Renal cortical epithelial cell (primary cell): ENCODE measurements around the gene UROC1. TPM values are rescaled to one million over a fixed set of nuclear protein-coding genes. Genes with fewer than 3 reads are reported as not detected.

ENCODE experiments used
- DNase-seq: peaks from one replicate; pipeline ENCODE4 v3.0.0-alpha.2; 2011; ENCODE audit warnings: low read depth
- total RNA-seq: library from RNA; depleted of rRNA; stranded (reverse); fragments of >200 nt; gene quantifications from 2 replicates; pipeline ENCODE4 v1.2.3, GENCODE V29; 2014

The UROC1 gene
- total RNA-seq, 1 donor from 2014 or later = not detected

GRCh38 chr3:126479642-126480041, 37.9 kb downstream of the UROC1 start:
- no peak for DNase-seq

- no peak for DNase-seq
Observed at GRCh38 chr3:126478581-126479310, 38.8 kb downstream of the UROC1 start.

- DNase-seq = no peak
Observed at GRCh38 chr3:126477061-126477380, 40.6 kb downstream of the UROC1 start.

DNA sequence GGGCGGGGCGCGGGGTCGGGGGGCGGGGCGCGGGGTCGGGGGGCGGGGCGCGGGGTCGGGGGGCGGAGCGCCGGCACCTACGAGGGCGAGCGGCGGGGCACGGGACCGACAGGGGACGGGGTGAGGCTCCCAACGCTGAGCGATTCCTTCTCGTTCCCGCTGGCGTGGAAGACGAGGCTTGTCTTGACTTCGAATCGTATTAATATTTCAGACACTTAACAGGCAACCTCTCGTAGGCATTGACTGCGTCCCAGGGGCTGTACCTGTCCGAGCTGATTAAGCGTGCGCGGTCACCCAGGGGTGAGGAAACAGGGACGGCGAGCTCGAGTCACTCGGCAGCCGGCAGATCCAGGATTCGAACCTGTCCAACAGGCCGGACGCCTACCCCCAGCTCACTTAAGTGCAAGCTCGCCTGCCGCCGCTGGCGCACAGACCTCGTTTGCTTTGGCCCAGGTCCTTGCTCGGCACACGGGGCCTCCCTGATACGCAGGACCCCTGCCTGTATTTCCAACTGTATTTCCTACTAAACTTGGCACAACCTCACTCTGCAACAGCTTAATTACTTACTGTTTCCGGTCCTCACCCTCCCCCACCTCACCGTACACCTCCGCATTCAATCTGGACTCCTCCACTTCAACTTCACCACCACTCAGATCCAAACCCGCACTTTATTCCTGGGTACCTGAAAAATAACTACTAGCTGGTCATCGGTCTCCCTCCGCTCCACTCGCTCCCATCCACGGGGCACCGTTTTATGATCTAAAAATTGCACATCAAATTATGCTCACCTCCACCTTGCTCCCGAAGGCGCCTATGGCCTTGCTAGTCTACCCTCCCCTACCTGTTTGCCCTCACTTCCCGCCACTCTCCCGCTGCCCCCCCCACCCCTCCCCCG, 41.2 kb downstream of the UROC1 start:
- DNase-seq = peak; percentile 26

DNA sequence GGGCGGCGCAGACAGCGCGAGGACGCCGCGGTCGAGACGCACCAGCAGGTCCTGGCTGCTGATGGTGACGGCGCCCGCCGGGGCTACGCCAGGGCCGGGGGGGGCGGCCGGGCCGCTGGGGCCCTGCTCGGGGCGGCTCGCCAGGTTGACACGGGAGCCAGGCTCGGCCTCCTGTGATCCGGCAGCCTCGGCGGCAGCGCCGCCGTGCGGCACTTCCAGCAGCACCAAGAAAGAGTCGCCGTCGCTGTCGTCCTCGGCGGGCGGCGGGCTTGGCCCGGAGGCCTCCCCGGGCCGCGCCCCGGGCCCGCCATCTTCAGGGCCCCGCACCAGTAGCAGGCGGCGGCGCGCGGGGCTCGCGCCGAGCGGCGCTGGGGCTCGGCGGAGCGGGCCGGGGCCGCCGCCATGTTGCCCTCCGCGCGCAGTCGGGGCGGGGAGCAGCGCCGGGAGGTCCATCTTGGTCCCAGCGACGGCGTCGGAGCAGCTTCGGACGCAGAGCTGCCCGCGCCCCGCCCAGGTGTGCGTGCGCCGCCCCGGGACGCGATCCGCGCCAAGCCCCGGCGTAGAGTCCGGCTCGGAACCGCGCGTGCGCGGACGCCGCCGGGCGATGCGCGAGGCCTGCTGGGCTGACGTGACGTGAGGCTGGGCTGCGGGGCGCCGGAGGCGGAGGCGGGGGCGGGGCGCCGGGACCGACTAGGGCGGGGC, 42.0 kb downstream of the UROC1 start, which contains the start of gene ZXDC:
Gene ZXDC (minus strand): TSS at position 479 of the 702 bp plus-strand sequence. CDS start 26 bp downstream, at position 453.
- peak; percentile 79 for DNase-seq

DNA sequence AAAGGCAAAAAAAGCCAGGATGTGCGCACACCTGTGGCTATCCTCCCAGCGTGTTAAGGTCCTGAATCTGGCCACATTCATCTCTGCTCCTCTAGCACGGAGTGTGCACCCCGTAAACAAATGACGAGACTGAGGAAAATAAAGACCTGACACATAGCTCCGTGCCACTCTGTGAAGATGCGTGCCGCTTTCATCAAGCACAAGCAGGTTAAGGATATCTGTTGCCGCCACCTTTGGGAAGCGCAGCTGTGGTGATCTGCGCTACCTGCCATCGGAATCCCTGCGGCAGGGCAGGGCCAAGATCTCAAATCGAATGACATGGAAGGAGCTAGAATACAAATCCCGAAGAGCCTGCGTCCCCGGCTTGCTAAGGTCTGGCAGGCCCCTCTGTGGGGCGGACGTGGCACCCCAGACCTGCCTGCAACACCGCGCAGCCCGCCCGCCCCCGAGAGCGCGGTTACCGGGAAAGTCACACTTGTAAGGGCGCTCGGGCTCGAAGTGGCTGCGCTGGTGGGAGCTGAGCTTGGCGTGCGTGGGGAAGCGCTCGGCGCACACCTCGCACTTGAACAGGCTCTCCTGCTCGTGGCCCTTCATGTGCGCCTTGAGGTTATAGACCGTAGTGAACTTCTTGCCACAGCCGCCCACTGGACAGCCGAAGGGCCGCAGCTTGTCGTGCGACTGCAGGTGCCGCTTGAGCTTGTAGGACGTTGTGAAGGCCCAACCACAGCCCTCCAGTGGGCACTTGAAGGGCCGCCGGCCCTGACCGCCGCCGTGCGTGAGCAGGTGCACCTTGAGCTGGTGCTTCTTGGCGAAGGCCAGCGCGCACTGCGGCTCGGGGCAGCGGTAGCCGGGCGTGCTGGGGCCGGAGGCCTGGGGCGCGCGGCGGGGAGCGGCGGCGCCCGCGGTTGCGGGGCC, 42.8 kb downstream of the UROC1 start:
- DNase-seq = peak; percentile 30

- DNase-seq = peak; percentile 20
Observed at GRCh38 chr3:126473292-126474168, 44.0 kb downstream of the UROC1 start.

DNA sequence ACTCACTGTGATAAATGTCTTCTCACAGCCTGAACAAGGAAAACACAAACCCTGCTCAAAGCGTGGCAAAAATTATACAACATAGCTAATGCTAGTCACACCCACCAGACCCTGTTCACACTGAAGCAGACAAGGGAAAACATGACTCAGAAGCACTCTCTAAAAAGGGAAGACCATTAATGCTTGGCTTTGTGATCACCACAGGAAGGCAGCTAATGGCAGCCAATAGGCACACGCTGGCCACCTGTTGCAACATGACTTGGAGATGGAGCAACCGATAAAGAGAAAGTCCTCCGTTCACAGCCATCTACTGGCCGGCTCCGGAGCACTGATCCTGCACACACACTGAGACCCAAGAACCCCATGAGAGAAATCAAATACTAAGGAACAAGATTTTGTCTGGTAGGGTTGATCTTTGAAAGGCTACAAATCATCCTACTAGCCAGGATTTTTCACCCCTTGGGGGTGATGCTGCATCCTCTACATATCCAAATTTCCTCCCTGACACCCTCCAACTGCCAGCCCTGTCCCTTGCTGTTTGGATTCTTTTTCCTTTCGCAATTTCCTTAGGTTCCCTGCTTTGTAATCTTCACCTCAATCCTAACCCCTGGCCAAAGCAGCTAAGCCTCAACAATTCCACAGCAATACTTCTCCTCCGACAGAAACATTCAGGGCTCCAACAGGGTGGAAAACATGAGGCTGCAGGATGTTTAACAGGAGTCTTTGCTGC, 45.1 kb downstream of the UROC1 start:
- peak; percentile 98 for DNase-seq

DNA sequence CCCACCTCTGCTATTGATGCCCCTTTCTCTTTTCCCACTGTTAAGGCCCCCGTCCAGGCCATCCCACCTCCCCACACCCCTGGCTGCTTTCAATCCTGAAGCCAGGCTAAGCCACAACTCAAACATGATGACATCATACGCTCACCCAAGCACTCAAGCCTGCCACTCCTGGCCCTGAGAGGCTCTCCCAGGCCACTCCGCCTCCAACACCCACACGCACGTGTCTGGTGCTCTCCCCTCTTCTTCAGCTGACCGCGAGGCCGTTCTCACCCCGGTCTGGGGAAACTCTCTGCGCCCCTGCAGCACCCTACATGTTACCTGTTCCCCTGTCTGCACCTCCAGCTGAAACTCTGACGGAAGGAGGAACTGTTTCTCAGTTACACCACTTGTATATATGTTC, 48.1 kb downstream of the UROC1 start:
- no peak for DNase-seq

DNA sequence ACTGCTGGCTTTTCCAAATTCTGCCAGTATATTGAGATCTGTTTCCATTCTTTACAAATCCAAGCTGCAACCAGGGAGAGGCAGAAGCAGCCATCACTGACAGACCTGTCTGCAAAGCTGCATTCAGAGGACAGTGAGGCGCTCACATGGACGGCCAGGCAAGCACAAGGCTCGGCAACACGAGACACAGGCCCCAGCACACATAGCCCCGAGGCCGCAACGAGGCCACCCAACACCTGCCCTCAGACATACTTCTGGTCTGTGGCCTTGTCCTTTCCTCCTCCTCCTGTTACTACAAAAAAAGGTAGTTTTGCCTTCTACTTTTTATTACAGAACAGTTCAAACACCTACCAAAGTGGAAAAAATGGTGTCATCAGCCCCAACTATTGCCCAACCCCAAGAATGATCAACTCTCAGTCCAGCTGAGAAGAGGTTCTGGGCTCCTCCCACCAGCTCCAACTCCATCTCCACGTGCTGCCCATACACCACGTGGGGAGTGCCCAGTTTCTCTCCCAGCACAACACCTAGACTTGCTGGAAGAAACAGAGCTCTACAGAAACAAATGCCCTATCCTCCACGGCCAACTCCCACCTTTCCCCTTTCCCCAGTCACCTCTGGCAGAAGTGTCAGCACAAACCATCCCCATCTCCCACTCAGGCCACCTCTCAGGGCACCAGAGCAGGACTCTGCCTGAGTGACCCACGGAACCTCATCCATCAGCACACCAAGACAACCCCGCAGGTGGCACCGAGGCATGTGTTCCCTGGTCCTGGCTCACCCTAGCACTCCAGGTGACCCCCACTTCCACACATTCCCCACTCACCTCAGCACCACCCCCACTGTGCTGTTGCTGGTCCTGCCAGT, 49.3 kb downstream of the UROC1 start:
- DNase-seq = peak; percentile 55

GRCh38 chr3:126467611-126467955, 50.0 kb downstream of the UROC1 start:
- DNase-seq = no peak

DNA sequence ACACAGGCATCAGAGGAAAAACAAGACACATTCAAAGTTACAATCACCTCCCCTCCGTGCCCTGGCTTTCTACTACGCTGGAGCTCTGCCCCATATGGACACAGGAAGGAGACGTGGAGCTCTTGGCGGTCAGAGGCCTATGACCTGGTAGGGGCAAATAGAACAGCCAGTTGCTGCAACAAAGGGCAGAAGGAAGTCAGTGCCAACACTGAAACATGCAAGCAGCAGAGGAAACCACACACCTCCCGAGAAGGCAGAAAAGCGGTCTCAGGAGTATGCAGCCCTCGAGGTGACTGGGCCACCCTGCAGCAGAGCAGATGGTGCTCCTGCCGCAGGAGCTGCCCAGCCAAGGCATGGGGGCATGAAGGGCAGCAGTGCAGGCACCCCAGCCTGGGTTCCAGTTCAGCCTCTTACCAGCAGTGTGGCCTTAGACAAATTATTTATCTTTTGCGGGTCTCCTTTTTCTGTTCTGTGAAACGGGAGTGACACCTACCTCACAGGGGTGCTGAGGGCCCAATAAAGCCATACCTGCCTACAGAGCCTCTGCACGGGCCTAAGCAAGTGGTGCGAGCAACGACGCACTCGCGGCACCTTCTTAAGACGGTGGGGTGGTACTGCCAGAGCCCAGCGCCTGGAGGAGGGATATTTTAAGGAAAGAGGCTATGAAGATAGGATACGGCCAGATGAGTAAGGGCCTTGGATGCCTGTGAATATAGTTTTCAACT, 50.5 kb downstream of the UROC1 start:
- DNase-seq = no peak

- no peak for DNase-seq
Observed at GRCh38 chr3:126465928-126466544, 51.5 kb downstream of the UROC1 start.

- no peak for DNase-seq
Observed at GRCh38 chr3:126464997-126465396, 52.6 kb downstream of the UROC1 start.

DNA sequence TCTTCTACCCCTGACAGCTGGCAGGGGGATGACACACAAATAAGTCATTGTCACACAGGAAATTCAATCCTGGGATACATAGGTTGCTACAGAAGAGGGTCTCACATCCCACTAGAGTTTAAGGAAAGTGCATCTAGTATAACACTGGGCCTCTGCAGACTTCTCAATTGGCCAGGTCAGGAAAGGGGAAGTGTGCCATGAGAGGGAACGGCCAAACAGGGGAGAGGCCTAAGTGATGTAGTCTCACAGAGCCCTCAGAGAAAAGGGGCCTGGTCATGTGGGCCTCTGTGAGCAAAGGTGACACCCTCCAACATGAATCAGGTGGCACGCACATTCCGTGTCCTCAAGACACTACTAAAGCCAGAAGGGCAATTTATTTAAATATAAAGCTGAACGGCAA, 53.1 kb downstream of the UROC1 start:
- DNase-seq = no peak

DNA sequence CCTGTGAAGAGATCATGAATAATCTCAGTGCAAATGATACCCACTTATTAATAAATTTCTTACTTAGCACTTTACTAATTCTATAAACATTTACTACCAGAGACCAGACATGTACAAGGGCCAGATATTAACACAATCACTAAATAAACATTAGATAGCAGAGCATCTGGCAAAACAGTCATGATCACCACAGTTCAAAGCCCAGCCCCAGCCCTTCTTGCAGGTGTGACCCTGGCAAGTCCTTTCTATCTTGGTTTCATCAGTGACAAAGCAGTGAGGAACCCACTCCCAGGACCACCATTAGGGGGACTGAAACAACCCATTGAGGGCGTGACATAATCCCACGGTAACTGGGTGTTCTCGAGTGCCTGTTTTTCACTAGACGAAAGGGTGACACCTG, 53.5 kb downstream of the UROC1 start:
- no peak for DNase-seq

DNA sequence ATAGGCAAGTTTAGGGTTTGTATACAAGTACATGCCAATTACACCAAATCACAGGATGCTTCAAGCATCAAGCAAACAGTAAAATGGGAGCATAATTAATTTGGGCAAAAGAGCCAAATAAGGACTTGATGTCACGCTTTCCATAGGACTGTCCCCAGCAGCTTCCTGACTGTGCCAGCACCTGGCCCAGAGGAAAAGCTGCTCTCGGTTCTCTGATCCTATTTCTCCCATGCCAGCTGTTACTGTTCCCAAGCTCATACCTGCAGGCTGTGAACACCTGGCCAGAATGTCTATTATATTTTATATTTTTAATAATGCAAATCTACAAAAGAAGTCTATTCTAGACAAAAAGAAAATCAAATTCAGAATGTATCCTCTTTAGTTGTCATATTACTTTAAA, 54.1 kb downstream of the UROC1 start:
- DNase-seq = no peak
